Spinal cord (tissue), 10 donors: ENCODE data around the gene GALNT12. TPM values are rescaled to one million over a fixed set of nuclear protein-coding genes. Genes with fewer than 3 reads are reported as not detected.

Experiments
- DNase-seq, 6 donors: peaks; one replicate each; pipeline versions ENCODE4 v3.0.0 to v3.0.0-alpha.2; 2013 to 2015; ENCODE audit warnings: low spot score in 6 of 6, low read depth in 4 of 6
- H3K27ac ChIP-seq: one replicate; pipeline ENCODE4 v1.5.1; 2013; ENCODE audit warnings: low read depth, low read length, control low read depth
- H3K27me3 ChIP-seq: one replicate; pipeline ENCODE4 v1.6.1; 2013; ENCODE audit warnings: low read length; ENCODE audit not compliant: control insufficient read depth, insufficient read depth
- H3K36me3 ChIP-seq: one replicate; pipeline ENCODE4 v1.6.1; 2013; ENCODE audit warnings: low read length; ENCODE audit not compliant: control insufficient read depth, insufficient read depth
- H3K4me1 ChIP-seq: one replicate; pipeline ENCODE4 v1.6.1; 2013; ENCODE audit warnings: low read length; ENCODE audit not compliant: control insufficient read depth, insufficient read depth
- H3K4me3 ChIP-seq: one replicate; pipeline ENCODE4 v1.5.1; 2013; ENCODE audit warnings: low read depth, low read length, control low read depth
- H3K9me3 ChIP-seq: one replicate; pipeline ENCODE4 v1.6.1; 2013; ENCODE audit warnings: low read length; ENCODE audit not compliant: control insufficient read depth, insufficient read depth
- WGBS: methylation state at CpG from one replicate; pipeline ENCODE4 v1.1.5; 2013; ENCODE audit warnings: missing lambda C conversion rate; ENCODE audit not compliant: insufficient coverage; 5-methylcytosine and 5-hydroxymethylcytosine counted together
- polyA plus RNA-seq, 2 donors: library from polyadenylated mRNA; unstranded; fragments of 120-200 nt; gene quantifications; one replicate each; pipeline ENCODE4 v1.2.1, GENCODE V29; 2013; ENCODE audit not compliant: insufficient read length in 2 of 2
- total RNA-seq, 2 donors: library from RNA; depleted of rRNA in 1 of 2; stranded (reverse); fragments of 120-200 nt in 1 of 2; fragments of >200 nt in 1 of 2; gene quantifications; one replicate each; pipeline versions ENCODE4 v1.2.3 to v1.2.4, GENCODE V29; 2013 to 2014
- donor health status: healthy.

The GALNT12 gene
- total and polyA plus RNA-seq, 4 donors = 2.6 to 7.6 (median 5.6) TPM

- Histone ChIP-seq H3K36me3 (peaks cover 43% of the 10 kb centered on the region), H3K4me1 (peaks cover 15% of the 10 kb centered on the region), H3K9me3 (no peaks in the 10 kb centered on the region), H3K27me3 (no peaks in the 10 kb centered on the region), H3K27ac (no peak overlapping the region), H3K4me3 (no peak overlapping the region)
- WGBS = 85% methylated on average over 8 of the region's 11 CpGs
- DNase-seq = no peak
These were observed 25.7 kb upstream of the GALNT12 start for GRCh38 chr9:98781588-98782383.

- DNase-seq = no peak
- Histone ChIP-seq H3K36me3 (peaks cover 42% of the 10 kb centered on the region), H3K9me3 (no peaks in the 10 kb centered on the region), H3K4me3 (no peak overlapping the region), H3K27ac (no peak overlapping the region), H3K27me3 (no peaks in the 10 kb centered on the region), H3K4me1 (peaks cover 12% of the 10 kb centered on the region)
- 94% methylated on average over 15 of the region's 16 CpGs for WGBS
These were observed 23.8 kb upstream of the GALNT12 start for GRCh38 chr9:98783518-98784226.

GRCh38 chr9:98784831-98785806 lies 22.4 kb upstream of the GALNT12 start:
- WGBS = 86% methylated on average over 8 of the region's 11 CpGs

GRCh38 chr9:98786750-98787510 lies 20.5 kb upstream of the GALNT12 start:
- DNase-seq = no peak
- Histone ChIP-seq H3K4me3 (no peak overlapping the region), H3K9me3 (no peaks in the 10 kb centered on the region), H3K27me3 (no peaks in the 10 kb centered on the region), H3K4me1 (peaks cover 18% of the 10 kb centered on the region), H3K27ac (no peak overlapping the region), H3K36me3 (peaks cover 40% of the 10 kb centered on the region)
- WGBS = 92% methylated on average over 3 of the region's 4 CpGs

More at GRCh38 chr9:98784831-98785806, 22.4 kb upstream of the GALNT12 start:
- Histone ChIP-seq H3K4me3 (no peak overlapping the region), H3K9me3 (no peaks in the 10 kb centered on the region), H3K27me3 (no peaks in the 10 kb centered on the region), H3K36me3 (peaks cover 42% of the 10 kb centered on the region), H3K27ac (no peak overlapping the region), H3K4me1 (peaks cover 7% of the 10 kb centered on the region)
- DNase-seq = peak in 1 of 6 donors; percentile 58

GRCh38 chr9:98787766-98788335 lies 19.6 kb upstream of the GALNT12 start:
- H3K27me3 ChIP-seq = no peaks in the 10 kb centered on the region
- H3K27ac ChIP-seq = no peak overlapping the region
- WGBS = 98% methylated on average over 12 of the region's 12 CpGs
- peaks cover 30% of the 10 kb centered on the region for H3K36me3 ChIP-seq
- no peaks in the 10 kb centered on the region for H3K9me3 ChIP-seq
- DNase-seq = no peak
- H3K4me3 ChIP-seq = no peak overlapping the region
- peaks cover 20% of the 10 kb centered on the region for H3K4me1 ChIP-seq

GRCh38 chr9:98789483-98790133 lies 17.9 kb upstream of the GALNT12 start:
- no peak overlapping the region for H3K4me3 ChIP-seq
- 89% methylated on average over 5 of the region's 5 CpGs for WGBS
- H3K4me1 ChIP-seq = peaks cover 20% of the 10 kb centered on the region
- H3K27ac ChIP-seq = no peak overlapping the region
- DNase-seq = no peak
- peaks cover 21% of the 10 kb centered on the region for H3K36me3 ChIP-seq
- no peaks in the 10 kb centered on the region for H3K9me3 ChIP-seq
- H3K27me3 ChIP-seq = no peaks in the 10 kb centered on the region

GRCh38 chr9:98790134-98790841 lies 17.2 kb upstream of the GALNT12 start:
- Histone ChIP-seq H3K4me1 (peaks cover 24% of the 10 kb centered on the region), H3K27ac (no peak overlapping the region)
- DNase-seq = no peak

More at GRCh38 chr9:98790134-98790841, 17.2 kb upstream of the GALNT12 start:
- Histone ChIP-seq H3K27me3 (no peaks in the 10 kb centered on the region), H3K4me3 (no peak overlapping the region), H3K36me3 (peaks cover 20% of the 10 kb centered on the region), H3K9me3 (no peaks in the 10 kb centered on the region)
- WGBS = 96% methylated on average over 25 of the region's 25 CpGs
